Fibroblast of the conjunctiva (primary cell): Measurements from ENCODE around the gene LGALS3BP.

Experiments used
- DNase-seq: peaks from one replicate; pipeline ENCODE4 v3.0.0-alpha.2; 2010; ENCODE audit warnings: low read depth

LGALS3BP gene

DNA sequence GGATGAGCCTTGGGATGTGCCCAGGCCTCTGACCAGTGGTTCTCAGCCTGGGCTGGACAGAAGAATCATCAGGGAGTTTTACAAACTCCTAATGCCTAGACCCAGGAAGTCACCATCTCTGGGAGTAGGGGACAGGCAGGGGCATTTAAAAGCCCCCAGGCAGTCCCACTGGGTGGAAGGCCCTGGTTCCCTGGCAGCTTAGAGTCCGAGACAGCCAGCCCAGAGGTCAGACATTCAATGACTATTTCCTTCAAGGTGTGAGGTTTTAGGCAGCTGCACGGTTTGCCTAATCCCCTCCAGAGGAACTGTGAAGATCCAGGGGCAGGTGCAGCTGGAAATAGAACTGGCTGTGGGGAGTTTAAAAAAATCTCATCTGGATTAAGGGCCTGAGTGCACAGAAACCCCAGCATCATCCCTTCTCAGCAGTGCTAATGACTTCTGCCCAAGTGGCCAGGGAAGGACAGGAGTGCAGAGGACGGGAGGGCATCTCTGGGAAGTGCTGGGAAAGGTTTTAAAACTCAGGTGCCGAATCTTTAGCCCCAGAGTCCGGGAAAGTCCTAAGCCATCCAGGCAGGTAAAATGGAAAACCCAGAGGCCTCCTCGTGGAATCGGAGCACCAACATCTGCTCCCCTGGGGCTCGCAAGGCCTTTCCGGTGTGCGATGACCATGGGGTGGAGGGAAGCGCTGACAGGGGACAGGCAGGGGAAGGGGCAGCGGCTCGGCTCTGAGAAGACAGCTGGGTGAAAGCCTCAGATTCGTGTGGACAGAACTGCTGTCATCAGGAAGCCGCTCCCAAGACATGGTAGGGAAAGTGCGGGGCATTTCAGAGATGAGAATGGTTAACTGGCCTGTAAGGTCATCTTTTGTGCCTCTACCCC, 1.5 kb upstream of the LGALS3BP start:
- no peak for DNase-seq

GRCh38 chr17:78980624-78980972, 875 bp upstream of the LGALS3BP start:
- no peak for DNase-seq

DNA sequence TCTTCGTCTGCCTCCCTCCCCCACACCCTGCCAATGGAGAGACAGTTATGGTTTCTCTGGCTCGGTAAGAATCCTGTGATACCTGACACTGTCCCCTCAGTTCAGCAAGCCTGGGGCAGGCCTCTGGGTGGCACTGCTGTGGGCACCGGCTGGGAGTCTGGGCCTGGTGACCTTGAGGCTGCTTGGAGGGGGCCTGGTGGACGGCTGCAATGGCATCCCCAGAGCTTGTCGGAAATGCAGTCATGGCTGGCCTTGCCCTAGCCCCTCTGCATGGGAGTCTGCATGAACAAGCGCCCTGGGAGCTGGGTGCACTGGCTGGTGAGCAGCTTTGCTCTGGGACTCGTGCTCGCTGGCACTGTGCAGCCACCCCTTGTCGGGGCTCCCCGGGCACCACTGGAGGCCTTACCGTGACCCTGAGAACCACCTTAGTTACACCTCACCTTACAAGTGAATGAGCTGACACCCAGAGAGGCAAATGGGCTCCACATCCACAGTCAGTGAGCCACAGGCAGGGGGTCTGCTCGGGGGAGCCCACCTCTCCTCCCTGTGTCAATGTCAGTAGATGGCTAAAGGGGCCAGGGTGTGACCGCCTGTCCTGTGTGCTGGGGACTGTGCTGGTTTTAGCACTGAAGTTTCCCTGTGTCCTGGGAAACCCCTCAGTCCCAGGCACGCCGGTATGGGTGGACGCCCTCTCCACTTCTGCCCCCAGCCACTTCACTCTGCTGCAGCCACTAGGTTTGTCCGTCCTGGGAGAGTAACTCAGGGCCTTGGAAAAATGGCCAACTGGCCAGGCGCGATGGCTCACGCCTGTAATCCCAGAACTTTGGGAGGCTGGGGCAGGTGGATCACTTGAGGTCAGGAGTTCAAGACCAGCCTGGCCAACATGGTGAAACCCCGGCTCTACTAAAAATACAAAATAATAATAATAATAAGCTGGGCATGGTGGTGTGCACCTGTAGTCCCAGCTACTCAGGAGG, 1.4 kb downstream of the LGALS3BP start:
- no peak for DNase-seq

DNA sequence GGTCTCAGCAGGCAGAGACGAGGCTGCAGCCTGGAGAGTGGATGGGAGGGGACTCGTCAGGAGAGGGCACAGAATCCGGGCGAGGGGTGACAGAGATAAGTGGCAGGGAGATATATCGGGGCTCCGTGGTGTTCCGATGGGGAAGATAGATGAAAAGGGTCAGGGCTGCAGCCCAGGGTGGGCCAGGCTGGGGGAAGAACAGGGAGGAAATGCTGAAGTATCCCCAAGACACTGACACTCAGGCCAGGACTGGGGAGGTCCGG, 2.1 kb downstream of the LGALS3BP start:
- DNase-seq = no peak

GRCh38 chr17:78976907-78977680, 2.6 kb downstream of the LGALS3BP start:
- DNase-seq = no peak

GRCh38 chr17:78974635-78975591, 4.8 kb downstream of the LGALS3BP start:
- peak; percentile 79 for DNase-seq

DNA sequence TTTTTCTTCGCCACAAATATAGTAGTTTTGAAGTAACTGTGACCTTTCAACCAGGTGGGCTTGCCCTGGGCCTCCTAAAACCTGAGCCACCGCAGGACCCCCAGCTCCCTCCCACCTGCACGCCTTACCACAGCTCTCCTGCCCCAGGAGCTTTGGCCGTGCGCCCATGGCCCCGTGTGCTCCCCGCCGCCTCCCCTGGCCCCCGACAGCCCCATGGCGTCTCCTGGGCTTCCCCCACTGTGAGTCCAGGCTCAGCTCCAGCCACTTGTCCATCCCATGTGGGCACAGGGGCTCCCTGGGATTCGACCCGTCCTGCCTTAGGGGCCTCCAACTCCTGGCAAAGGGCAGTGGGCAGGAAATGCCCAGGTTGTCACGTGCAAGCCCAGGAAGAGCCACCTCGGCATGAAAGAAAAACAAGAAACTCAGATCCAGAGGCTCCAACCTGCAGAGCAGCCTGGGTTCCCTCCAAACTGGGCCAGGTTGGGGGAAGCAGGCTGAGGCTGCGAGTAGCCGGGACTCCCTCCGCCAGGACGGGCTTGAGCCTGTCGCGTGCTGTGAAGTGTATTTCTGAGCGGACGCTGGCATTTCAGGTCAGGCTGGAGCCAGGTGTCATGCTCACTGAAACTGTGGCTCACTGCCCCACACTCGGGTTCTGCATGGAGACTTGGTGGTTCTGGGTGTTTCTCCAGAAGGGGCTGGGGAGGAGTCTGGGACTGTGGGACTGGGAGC, 5.8 kb downstream of the LGALS3BP start:
- DNase-seq = no peak

GRCh38 chr17:78973196-78973595, 6.5 kb downstream of the LGALS3BP start:
- DNase-seq = no peak

GRCh38 chr17:78972507-78973105, 7.1 kb downstream of the LGALS3BP start:
- no peak for DNase-seq

GRCh38 chr17:78971756-78972506, 7.8 kb downstream of the LGALS3BP start:
- no peak for DNase-seq

GRCh38 chr17:78970834-78971755, 8.6 kb downstream of the LGALS3BP start:
- peak; percentile 52 for DNase-seq

DNA sequence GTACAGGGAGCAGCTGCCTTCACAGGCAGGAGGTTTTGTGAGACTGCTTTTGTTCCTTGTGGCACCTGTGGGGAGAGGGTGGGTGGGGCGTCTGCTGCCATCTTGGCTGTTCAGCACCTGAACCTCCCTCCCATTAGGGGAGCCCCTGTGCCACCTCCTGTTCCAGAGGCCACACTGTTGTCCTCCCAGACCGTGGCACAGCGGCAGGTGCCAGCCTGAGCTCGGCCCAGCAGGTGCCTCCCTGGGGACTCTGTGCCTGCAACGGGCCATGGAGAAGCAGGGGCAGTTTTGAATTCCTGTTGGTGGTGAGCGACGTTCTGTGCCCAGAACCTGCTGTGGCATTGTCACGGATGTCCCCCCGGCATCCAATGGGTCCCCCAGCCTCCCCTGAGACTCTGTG, 9.9 kb downstream of the LGALS3BP start:
- DNase-seq = no peak

DNA sequence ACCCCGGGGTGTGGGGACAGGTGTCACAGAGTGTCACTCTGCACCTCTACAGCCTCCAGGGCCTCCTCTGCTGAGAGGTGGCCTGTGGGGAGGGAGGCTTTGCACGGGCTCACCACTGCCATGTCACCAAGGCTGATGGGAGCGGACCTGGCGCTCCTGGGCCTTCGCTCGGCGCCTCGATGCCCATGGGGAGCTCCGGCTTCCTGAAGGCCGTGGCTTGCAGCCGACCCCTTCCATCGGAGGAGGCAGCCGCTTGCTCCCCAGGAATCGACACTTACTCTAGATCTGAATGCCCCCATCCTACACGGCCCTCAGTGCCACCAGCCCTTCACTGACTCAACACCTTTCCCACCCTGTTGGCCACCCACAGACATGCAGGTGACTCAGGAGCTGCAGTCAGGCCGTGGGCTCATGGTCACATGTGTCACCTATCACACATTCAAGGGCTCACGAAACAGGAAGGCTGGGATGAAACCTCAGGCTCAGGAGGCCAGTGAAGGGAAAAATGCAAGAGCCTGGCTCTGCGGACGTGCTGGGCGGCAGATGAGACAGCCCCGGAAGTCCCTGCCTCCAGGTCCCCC, 11.9 kb downstream of the LGALS3BP start:
- no peak for DNase-seq

DNA sequence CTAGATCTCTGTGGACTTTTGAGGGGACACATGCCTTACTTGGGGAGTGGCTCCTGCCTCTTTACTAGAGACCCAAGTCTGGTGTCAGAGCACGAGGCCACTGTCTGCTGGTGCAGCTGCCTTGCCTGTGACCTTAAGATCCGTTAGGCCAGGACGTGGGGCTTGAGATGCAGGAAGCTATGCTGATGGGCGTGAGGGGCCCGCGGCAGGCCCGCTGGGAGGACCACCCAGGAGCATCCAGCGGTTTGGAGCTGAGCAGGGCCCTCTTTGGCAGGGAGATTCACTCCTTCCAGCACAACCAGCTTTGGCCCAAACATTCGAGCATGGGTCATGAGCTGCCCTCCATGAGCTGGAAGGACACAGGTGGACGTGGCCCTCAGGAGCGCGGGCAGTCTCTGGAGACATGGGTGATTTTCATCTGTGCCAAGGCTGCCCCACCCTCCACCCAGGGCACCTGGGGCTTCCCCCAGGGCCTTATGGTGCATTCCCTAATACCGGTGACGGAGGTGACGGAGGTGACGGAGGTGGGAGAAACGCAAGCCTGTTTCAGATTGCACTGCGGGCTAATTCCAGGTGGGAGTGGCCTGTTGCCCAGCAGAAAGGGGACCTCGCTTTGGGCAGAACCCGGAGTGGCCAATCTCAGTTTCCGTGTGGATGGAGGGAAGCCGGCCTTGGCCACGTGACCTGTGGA, 12.7 kb downstream of the LGALS3BP start:
- no peak for DNase-seq

DNA sequence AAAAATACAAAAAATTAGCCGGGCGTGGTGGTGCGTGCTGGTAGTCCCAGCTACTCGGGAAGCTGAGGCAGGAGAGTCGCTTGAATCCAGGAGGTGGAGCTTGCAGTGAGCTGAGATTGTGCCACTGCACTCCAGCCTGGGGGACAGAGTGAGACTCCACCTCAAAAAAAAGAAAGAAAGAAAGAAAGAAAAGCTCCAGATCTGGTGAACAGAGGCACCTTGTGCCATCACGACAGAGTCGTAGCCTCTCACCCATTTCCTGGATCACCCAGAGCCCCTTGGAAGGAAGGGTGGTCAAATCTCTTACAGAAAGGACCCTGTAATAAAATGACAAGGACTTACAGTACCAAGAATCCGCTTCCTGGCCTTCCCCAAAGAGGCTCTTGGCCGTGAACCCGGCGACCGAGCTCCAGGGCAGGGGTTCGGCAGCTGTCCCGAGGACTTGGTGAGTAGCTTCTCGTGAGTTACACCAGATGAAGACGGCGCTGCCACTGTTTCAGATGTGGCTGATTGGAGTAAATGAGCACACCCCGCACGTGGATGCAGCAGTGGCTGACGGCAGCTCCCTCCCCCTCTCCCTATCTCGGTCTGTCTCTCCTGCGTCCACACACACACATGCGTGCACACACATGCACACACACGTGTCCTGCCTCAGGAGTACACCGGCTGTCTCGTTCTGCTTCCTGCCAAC, 13.5 kb downstream of the LGALS3BP start:
- no peak for DNase-seq

DNA sequence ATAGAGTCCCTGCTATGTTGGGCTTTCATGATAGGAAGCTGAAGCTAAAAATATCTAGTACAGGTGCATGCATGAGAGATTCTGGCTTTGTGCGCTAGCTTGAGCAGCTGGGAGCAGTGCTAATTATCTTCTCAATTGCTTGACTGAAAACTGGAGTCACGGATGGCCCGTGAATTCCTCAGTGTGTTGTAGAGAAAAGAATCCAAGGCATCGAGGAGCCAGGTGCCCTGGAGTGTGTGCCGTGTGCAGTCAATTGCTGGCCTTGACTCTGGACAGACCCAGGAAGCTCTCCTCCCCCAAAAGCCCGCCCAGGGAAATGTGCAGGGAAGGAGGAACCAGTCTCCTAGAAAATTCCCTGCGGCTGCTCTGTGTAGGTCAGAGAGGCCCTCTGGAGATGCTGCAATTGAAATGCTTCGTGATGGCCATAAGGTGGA, 14.2 kb downstream of the LGALS3BP start:
- no peak for DNase-seq

- DNase-seq = no peak
Measured at GRCh38 chr17:78963378-78963777, 16.3 kb downstream of the LGALS3BP start.
